Measurements from ENCODE around the gene COPS9.

DNA sequence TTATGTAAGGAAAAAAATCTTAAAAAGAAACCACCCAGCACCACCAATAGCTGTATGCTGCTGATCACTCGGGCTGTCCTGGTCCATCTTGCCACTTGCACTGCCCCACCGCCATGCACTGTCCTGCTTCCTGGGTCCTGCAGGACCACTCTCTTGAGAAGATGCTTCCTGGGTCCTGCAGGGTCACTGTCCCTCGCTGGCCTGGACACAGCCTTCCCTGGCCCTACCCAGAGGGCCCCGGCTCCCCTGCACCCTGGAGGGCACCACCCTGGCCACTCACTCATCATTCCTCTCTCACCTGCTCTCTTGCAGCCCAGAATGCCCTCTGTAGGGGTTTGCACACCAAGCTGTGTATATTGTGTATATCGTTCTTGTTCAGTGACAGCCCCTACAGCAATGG lies 6.8 kb upstream of the COPS9 start:
- TF ChIP-seq POLR2A (IDR thresholded peaks at IDR 0.05; ENCODE audit: low read depth) (no peak), CTCF (IDR thresholded peaks at IDR 0.05) (no peak), POLR2AphosphoS5 (IDR thresholded peaks at IDR 0.05) (no peak)

Data from esophagus muscularis mucosa (tissue), 3 donors.